ENCODE data around the gene THSD7B. TPM values are rescaled to one million over a fixed set of nuclear protein-coding genes. Genes with fewer than 3 reads are reported as not detected.

The THSD7B gene
- total RNA-seq, 1 donor from 2014 or later = 0.14 TPM

DNA sequence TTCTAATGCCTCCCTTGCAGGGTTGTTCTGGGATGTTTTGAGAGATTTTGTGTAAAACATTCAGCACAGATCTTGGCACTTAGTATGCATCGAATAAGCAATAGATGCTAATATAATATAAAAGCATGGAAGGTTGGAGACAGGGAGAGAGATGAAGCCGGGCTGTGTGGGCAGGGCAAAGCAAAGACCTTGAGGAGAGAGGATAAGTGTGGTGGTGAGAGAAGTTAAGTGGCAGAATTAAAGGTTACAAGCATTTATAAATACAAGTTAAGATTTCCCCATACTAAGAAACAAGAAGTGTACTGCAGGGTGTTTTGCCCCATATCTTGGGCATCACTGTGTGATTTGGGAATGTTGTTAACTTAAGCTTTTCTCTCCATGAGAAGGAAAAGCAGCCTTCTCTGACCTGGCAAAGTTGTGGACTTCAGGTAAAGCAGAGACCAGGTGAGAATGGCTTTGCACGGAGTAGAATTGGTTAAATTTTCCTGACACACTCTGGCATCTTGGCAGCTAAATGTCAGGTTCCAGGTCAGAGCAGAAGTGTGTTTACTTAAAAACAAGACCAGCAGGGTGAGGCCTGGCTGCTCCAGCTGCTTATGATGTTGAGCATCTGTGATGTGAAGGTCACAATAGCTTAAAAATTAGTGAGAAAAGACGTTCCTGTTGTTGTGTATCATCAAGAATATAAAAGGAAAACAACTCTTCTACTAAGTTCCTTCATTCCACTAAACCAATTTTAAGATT, 910.4 kb downstream of the THSD7B start:
- no peaks in the 10 kb centered on the region for H3K36me3 ChIP-seq
- H3K27me3 ChIP-seq = no peaks in the 10 kb centered on the region
- H3K27ac ChIP-seq = no peak overlapping the region
- ATAC-seq = peak; percentile 85
- intact Hi-C loops (cut with DNase I) = no loop called here
- H3K9me3 ChIP-seq = no peaks in the 10 kb centered on the region
- TF ChIP-seq CTCF (IDR thresholded peaks at IDR 0.05) = no peak
- no peaks in the 10 kb centered on the region for H3K4me1 ChIP-seq
- no peak overlapping the region for H3K4me3 ChIP-seq
- DNase-seq = no peak

DNA sequence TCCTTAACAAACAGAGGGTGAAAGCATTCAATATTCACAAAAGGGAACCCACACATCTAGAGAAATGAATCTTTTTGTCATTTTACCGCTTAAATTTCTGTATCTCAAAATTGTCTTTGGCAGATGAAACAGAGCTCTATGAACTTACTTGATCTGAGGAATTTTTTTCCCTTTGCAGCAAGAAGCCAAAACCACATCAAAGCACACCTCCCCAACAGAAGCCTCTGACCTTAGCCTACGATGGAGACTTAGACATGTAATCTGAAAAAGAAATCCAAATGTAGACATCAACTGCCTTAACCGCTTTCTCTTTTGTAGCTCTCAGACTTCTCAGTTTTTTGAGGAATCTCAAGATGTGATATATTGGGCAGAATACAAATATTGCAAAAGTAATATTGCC, 911.0 kb downstream of the THSD7B start:
- no peaks in the 10 kb centered on the region for H3K27me3 ChIP-seq
- DNase-seq (no peak), ATAC-seq (no peak)
- no peaks in the 10 kb centered on the region for H3K4me1 ChIP-seq
- no peaks in the 10 kb centered on the region for H3K9me3 ChIP-seq
- H3K27ac ChIP-seq = no peak overlapping the region
- no peak for TF ChIP-seq CTCF (IDR thresholded peaks at IDR 0.05)
- H3K36me3 ChIP-seq = no peaks in the 10 kb centered on the region
- intact Hi-C loops (cut with DNase I) = no loop called here
- H3K4me3 ChIP-seq = no peak overlapping the region

DNA sequence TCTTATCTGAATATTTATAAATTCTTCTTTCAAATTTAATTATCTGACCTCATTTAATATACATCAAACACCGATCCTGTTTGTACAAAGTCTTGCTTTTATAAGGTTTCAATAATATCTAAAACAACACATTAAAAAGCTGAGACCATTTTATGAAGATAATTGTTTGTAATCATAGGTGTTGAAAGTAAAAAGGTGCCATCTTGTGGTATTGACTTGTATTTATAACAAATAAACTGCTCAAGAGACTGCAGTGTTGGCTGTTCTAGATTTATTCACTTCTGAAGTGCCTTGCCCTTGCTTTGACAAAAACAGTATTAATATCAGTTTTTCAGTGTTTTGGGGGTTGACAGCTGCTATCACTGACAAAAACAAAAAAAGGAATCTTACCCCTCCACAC, 912.1 kb downstream of the THSD7B start:
- Histone ChIP-seq H3K27me3 (no peaks in the 10 kb centered on the region), H3K27ac (no peak overlapping the region), H3K9me3 (no peaks in the 10 kb centered on the region), H3K4me1 (no peaks in the 10 kb centered on the region), H3K4me3 (no peak overlapping the region), H3K36me3 (no peaks in the 10 kb centered on the region)
- ATAC-seq = no peak
- DNase-seq = no peak
- intact Hi-C loops (cut with DNase I) = no loop called here
- TF ChIP-seq CTCF (IDR thresholded peaks at IDR 0.05) = no peak

DNA sequence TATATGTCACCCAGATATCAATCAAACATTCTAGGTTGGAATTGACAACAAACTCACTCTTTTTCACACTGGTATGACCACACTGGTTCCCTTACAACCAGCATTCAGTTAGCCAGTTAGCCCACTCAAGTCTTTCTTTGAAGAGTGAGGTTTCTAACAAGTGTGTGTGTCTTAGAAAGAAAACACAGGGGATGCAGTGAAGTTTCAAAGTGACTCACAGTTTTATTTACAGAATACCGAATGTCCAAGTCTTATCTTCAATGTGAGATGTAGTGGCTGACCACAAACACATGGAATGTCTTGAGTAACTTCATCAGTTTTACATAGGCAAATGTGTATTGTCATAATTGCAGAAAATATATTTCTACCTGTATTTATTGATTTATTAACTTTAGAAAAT, 924.2 kb downstream of the THSD7B start:
- H3K4me3 ChIP-seq = no peak overlapping the region
- no peak for ATAC-seq
- H3K36me3 ChIP-seq = no peaks in the 10 kb centered on the region
- no peak for TF ChIP-seq CTCF (IDR thresholded peaks at IDR 0.05)
- no peak overlapping the region for H3K27ac ChIP-seq
- intact Hi-C loops (cut with DNase I) = no loop called here
- no peak for DNase-seq
- no peaks in the 10 kb centered on the region for H3K27me3 ChIP-seq
- H3K4me1 ChIP-seq = no peaks in the 10 kb centered on the region
- no peaks in the 10 kb centered on the region for H3K9me3 ChIP-seq

DNA sequence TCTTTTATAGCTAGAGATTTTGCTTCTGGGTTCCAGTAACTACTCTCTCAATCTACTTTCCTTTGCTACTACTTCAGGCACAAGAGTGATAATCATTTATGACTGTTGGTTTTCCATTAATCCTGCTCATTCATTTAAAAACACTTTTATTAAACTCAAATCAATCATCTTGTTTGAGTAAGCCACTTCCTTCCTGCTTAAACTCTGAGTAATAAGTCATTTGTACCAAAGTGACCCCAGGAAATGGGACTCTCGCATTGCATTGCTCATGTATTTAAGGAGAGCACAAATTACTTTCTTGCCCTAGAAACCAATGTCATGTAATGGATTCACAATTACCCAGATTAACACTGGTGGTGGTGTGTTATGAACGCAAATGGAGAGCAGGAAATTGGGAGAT, 928.2 kb downstream of the THSD7B start:
- intact Hi-C loops (cut with DNase I) = no loop called here
- H3K27ac ChIP-seq = no peak overlapping the region
- no peak for DNase-seq

More for the DNA sequence above, 928.2 kb downstream of the THSD7B start:
- H3K4me3 ChIP-seq = no peak overlapping the region
- H3K36me3 ChIP-seq = no peaks in the 10 kb centered on the region
- no peaks in the 10 kb centered on the region for H3K9me3 ChIP-seq
- H3K4me1 ChIP-seq = no peaks in the 10 kb centered on the region
- no peak for ATAC-seq
- no peak for TF ChIP-seq CTCF (IDR thresholded peaks at IDR 0.05)
- no peaks in the 10 kb centered on the region for H3K27me3 ChIP-seq

Data from upper lobe of right lung (tissue), 1 donor.